Transverse colon (tissue), 4 donors: ENCODE results near the gene COBLL1. TPM values are rescaled to one million over a fixed set of nuclear protein-coding genes. Genes with fewer than 3 reads are reported as not detected.

Source experiments
- DNase-seq: peaks from one replicate; pipeline ENCODE4 v3.0.0-alpha.2; 2019
- H3K27ac ChIP-seq, 4 donors: fragments of 200-600 bp; sonication (generic); 2 replicates each; pipeline ENCODE4 v1.5.1; 2016 to 2018; ENCODE audit warnings: inconsistent platforms in 4 of 4
- H3K27me3 ChIP-seq: fragments of 200-600 bp; sonication (generic); 2 replicates; pipeline ENCODE4 v1.5.1; 2017; ENCODE audit warnings: inconsistent platforms
- H3K36me3 ChIP-seq, 4 donors: fragments of 200-600 bp; sonication (generic); 2 replicates each; pipeline ENCODE4 v1.5.1; 2017 to 2019; ENCODE audit warnings: inconsistent platforms in 4 of 4
- H3K4me1 ChIP-seq, 4 donors: fragments of 200-600 bp; sonication (generic); 2 replicates each; pipeline ENCODE4 v1.5.1; 2017 to 2020; ENCODE audit warnings: inconsistent platforms in 4 of 4
- H3K4me3 ChIP-seq, 4 donors: fragments of 200-600 bp; sonication (generic); 1 replicate in 1 of 4; 2 replicates in 3 of 4; pipeline versions ENCODE4 v1.5.1 to v1.6.1; 2017 to 2019; ENCODE audit warnings: inconsistent platforms in 4 of 4
- H3K9me3 ChIP-seq, 2 donors: fragments of 200-600 bp; sonication (generic); 2 replicates each; pipeline ENCODE4 v1.5.1; 2017 to 2019; ENCODE audit warnings: inconsistent platforms in 2 of 2
- CTCF ChIP-seq, 5 experiments: fragments of 200-600 bp in 3 of 5; fragments of 450-650 bp in 2 of 5; sonication (generic) in 3 of 5; IDR thresholded peaks; 1 replicate in 2 of 5; 2 replicates in 3 of 5; pipeline ENCODE4 v1.5.1; 2016 to 2017; ENCODE audit warnings: antibody characterized with exemption in 5 of 5, inconsistent platforms in 3 of 5, mild to moderate bottlenecking in 2 of 5, moderate library complexity in 1 of 5
- EP300 ChIP-seq: sonication (generic); formaldehyde crosslinking; IDR thresholded peaks from one replicate; pipeline ENCODE4 v1.6.1; 2017; ENCODE audit warnings: antibody characterized with exemption, low read depth
- POLR2A ChIP-seq: fragments of 450-650 bp; IDR thresholded peaks from one replicate; pipeline ENCODE4 v1.6.1; 2016; ENCODE audit warnings: antibody characterized with exemption, mild to moderate bottlenecking, moderate library complexity
- POLR2AphosphoS5 ChIP-seq, 3 donors: sonication (generic); formaldehyde crosslinking; IDR thresholded peaks; one replicate each; pipeline ENCODE4 v1.6.1; 2016; ENCODE audit warnings: antibody characterized with exemption in 3 of 3
- WGBS, 2 donors: methylation state at CpG; one replicate each; pipeline ENCODE4 v1.1.5; 2018; ENCODE audit warnings: low coverage in 1 of 2; 5-methylcytosine and 5-hydroxymethylcytosine counted together
- in situ Hi-C, 4 donors: fragments of 200-750 bp; cut with MboI; loops; one replicate each; pipeline versions ENCODE4 v1.15.0 to v1.15.1; 2017; ENCODE audit warnings: low sequenced_read_pairs in 3 of 4, low pct_ligation_motif_present in 1 of 4, low pct_unique_long_range_greater_than_20kb in 1 of 4
- intact Hi-C: fragments of 100-400 bp; cut with DNase I; formaldehyde crosslinking; loops from one replicate; pipeline ENCODE4 v1.15.1; 2023; ENCODE audit warnings: low total_unique reads
- total RNA-seq, 4 donors: library from RNA; depleted of rRNA; stranded (reverse); fragments of >200 nt; gene quantifications; one replicate each; pipeline ENCODE4 v1.1.0, GENCODE V29; 2016

The COBLL1 gene
- total RNA-seq, 4 donors from 2014 or later, result 21.7 to 129 (median 30.7) TPM

DNA sequence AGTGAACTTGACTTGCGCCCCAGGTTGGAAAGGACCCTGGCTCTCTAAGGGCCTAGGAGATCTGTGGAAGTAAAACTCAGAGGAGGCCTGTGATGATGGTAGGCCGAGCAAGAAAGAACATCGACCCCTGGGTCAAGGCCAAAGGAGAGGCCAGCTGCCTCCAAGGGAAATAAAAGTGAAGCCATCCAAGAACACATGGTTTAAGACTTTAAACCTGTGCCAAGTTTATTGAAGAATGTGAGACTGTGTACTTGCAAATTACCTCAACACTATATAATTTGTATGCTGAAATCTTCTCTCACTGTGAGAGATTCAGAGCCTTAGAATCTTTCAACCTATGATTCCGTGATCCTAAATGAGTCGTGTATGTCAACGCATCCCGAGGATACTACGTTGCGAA lies 40.7 kb upstream of the COBLL1 start:
- Histone ChIP-seq H3K27ac (no peak overlapping the region), H3K36me3 (no peaks in the 10 kb centered on the region), H3K9me3 (no peaks in the 10 kb centered on the region), H3K27me3 (no peaks in the 10 kb centered on the region), H3K4me1 (peaks cover 0 to under 1% (median 0%) of the 10 kb centered on the region in 4 donors), H3K4me3 (no peak overlapping the region)
- in situ Hi-C loops, result no loop called here
- DNase-seq, result no peak
- intact Hi-C loops, result no loop called here
- TF ChIP-seq EP300, result no peak
- TF ChIP-seq CTCF (IDR thresholded peaks at IDR 0.05), result no peak
- TF ChIP-seq POLR2A, result no peak
- no peak for TF ChIP-seq POLR2AphosphoS5 (IDR thresholded peaks at IDR 0.05)
- WGBS, 2 donors, result 81 to 97% methylated on average over 6 to 9 of the region's 9 CpGs

GRCh38 chr2:164881524-164881923 lies 39.9 kb upstream of the COBLL1 start:
- no peaks in the 10 kb centered on the region for H3K9me3 ChIP-seq
- no peaks in the 10 kb centered on the region for H3K4me1 ChIP-seq
- no peak for DNase-seq
- WGBS, 2 donors, result 67 to 98% methylated on average over 1 of the region's 1 CpG
- no peaks in the 10 kb centered on the region for H3K27me3 ChIP-seq
- no peak for TF ChIP-seq CTCF (IDR thresholded peaks at IDR 0.05)
- TF ChIP-seq POLR2AphosphoS5 (IDR thresholded peaks at IDR 0.05), result no peak
- no peak for TF ChIP-seq POLR2A
- no peak for TF ChIP-seq EP300
- H3K36me3 ChIP-seq, result no peaks in the 10 kb centered on the region
- in situ Hi-C loops (no loop called here), intact Hi-C loops (no loop called here)
- H3K4me3 ChIP-seq, result no peak overlapping the region
- H3K27ac ChIP-seq, result no peak overlapping the region

DNA sequence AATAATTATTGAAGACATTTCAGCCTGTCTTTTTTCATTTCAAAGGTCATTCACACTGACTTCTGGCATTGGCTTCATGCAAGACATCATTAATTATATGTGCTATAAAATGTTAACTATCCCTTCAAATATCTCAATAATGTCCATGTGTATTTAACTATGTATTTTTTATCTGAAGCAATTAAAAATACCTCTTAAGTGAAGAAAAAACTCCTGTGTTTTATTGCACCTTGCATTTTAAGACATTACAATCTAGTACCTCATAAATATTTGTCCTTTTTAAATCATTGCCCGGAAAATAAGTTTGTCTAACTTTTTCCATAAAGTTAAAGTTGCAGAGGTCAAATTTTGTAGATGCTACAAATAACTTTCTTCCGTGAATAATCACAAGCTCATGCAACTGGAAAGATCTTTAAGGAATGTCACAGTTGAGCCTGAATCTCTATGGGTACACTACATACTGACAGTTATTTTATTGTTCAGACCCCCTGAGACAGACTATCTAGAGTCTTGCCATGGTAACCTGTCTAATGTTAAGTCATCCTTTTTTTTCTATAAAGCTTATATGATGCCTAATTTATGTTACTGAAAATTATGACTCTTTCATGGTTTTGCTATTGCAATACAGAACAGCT lies 38.4 kb upstream of the COBLL1 start:
- TF ChIP-seq EP300 (no peak), POLR2A (no peak), CTCF (IDR thresholded peaks at IDR 0.05) (no peak), POLR2AphosphoS5 (IDR thresholded peaks at IDR 0.05) (no peak)
- H3K36me3 ChIP-seq, result no peaks in the 10 kb centered on the region
- in situ Hi-C loops, result no loop called here
- H3K9me3 ChIP-seq, result no peaks in the 10 kb centered on the region
- H3K27me3 ChIP-seq, result no peaks in the 10 kb centered on the region
- H3K4me3 ChIP-seq, result no peak overlapping the region
- WGBS, 2 donors, result 35 to 55% methylated on average over 2 of the region's 2 CpGs
- intact Hi-C loops, result no loop called here
- no peak for DNase-seq
- H3K27ac ChIP-seq, result no peak overlapping the region
- H3K4me1 ChIP-seq, result no peaks in the 10 kb centered on the region

DNA sequence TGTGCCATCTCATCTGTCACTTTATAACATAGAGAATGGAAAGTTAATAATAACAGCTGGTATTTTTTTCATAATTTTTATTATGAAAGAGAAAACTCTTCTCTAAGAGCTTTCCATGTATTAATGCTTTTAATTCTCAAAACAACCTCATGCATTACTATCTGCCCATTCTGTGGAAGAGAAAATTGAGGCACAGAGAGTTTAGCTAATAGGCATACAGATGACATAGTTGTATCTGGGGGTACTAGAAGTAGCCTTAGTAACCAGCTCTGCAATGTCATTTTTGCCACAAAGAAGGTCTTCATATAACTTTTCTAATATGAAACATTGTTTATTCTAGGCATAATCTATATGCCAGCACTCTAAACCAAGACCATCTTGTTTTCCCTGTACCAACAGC lies 36.3 kb upstream of the COBLL1 start:
- DNase-seq, result no peak
- H3K9me3 ChIP-seq, result no peaks in the 10 kb centered on the region
- no peaks in the 10 kb centered on the region for H3K36me3 ChIP-seq
- peaks cover 0 to 4% (median 0%) of the 10 kb centered on the region in 4 donors for H3K4me1 ChIP-seq
- intact Hi-C loops (no loop called here), in situ Hi-C loops (no loop called here)
- H3K27me3 ChIP-seq, result no peaks in the 10 kb centered on the region
- TF ChIP-seq POLR2AphosphoS5 (IDR thresholded peaks at IDR 0.05) (no peak), EP300 (no peak), POLR2A (no peak), CTCF (IDR thresholded peaks at IDR 0.05) (no peak)
- no peak overlapping the region for H3K27ac ChIP-seq
- H3K4me3 ChIP-seq, result no peak overlapping the region
